Panc1 (cell line): Measurements from ENCODE around the gene PLCH1. TPM values are rescaled to one million over a fixed set of nuclear protein-coding genes. Genes with fewer than 3 reads are reported as not detected.

Source experiments
- ATAC-seq: fragments of 200-7000 bp; cut with Tn5 transposase; 2 replicates; pipeline ENCODE4 v1.9.1; 2020; ENCODE audit warnings: mild to moderate bottlenecking, moderate library complexity
- BruUV-seq: library from RNA; stranded (reverse); fragments of 400-500 nt; replicated peaks from 2 replicates; lab custom pipeline; 2021; lab: Mats Ljungman, UMichigan
- CTCF ChIA-PET: fragments of 300-600 bp; sonication (Branson Sonifier 250); formaldehyde crosslinking; loops from one replicate; lab custom pipeline; 2022; ENCODE audit warnings: antibody characterized with exemption; lab: Charles Lee
- POLR2A ChIA-PET: fragments of 300-600 bp; sonication (Branson Sonifier 250); formaldehyde crosslinking; loops from one replicate; lab custom pipeline; 2022; ENCODE audit warnings: antibody characterized with exemption; lab: Charles Lee
- DNase-seq: peaks from one replicate; pipeline ENCODE4 v3.0.0-alpha.2; 2010; ENCODE audit warnings: low read depth, low spot score
- H3K27ac ChIP-seq: 2 replicates; pipeline ENCODE4 v1.5.1; 2011; ENCODE audit warnings: mild to moderate bottlenecking, low read length, inconsistent platforms
- H3K27me3 ChIP-seq: fragments of 200-500 bp; sonication (Bioruptor generic); 2 replicates; pipeline ENCODE4 v1.6.0; 2014; ENCODE audit warnings: low read length, inconsistent platforms; ENCODE audit not compliant: control insufficient read depth, insufficient read depth
- H3K36me3 ChIP-seq: fragments of 200-500 bp; sonication (Bioruptor generic); 2 replicates; pipeline ENCODE4 v1.5.1; 2014; ENCODE audit warnings: inconsistent platforms, mild to moderate bottlenecking, low read length, moderate library complexity; ENCODE audit not compliant: control insufficient read depth, insufficient read depth
- H3K4me1 ChIP-seq: 2 replicates; pipeline ENCODE4 v1.5.1; 2011; ENCODE audit warnings: inconsistent platforms, mild to moderate bottlenecking, low read length, moderate library complexity; ENCODE audit not compliant: control insufficient read depth, insufficient read depth
- H3K4me3 ChIP-seq, 2 experiments: 2 replicates each; pipeline ENCODE4 v1.5.1; 2011 to 2012; ENCODE audit warnings: low read depth in 2 of 2, low read length in 2 of 2, mild to moderate bottlenecking in 2 of 2, inconsistent platforms in 1 of 2, moderate library complexity in 1 of 2
- H3K9me3 ChIP-seq: fragments of 200-500 bp; sonication (Bioruptor generic); 2 replicates; pipeline ENCODE4 v1.5.1; 2014; ENCODE audit warnings: low read depth, mild to moderate bottlenecking, inconsistent platforms, low read length, moderate library complexity; ENCODE audit not compliant: control insufficient read depth, insufficient read depth
- POLR2AphosphoS5 ChIP-seq: IDR thresholded peaks from 2 replicates; pipeline ENCODE4 v1.6.1; 2012; ENCODE audit warnings: mild to moderate bottlenecking, low read depth, low read length, moderate library complexity
- REST ChIP-seq, 2 experiments: IDR thresholded peaks; 2 replicates each; pipeline ENCODE4 v1.6.1; 2011 to 2012; ENCODE audit warnings: low read depth in 2 of 2, control low read depth in 1 of 2, low read length in 1 of 2, mild to moderate bottlenecking in 1 of 2, moderate library complexity in 1 of 2; ENCODE audit not compliant: insufficient read depth in 1 of 2
- SIN3A ChIP-seq: IDR thresholded peaks from 2 replicates; pipeline ENCODE4 v1.6.1; 2012; ENCODE audit warnings: low read depth, mild to moderate bottlenecking, low read length, moderate library complexity, borderline replicate concordance; ENCODE audit not compliant: insufficient read depth
- TCF7L2 ChIP-seq: IDR thresholded peaks from 2 replicates; pipeline ENCODE4 v1.6.1; 2011; ENCODE audit warnings: mild to moderate bottlenecking, low read depth, low read length, inconsistent platforms
- in situ Hi-C: cut with HindIII; loops from 2 replicates; pipeline ENCODE4 v1.10.0; 2016; ENCODE audit warnings: low sequenced_read_pairs, low pct_unique_long_range_greater_than_20kb
- intact Hi-C: fragments of 100-400 bp; cut with micrococcal nuclease; formaldehyde crosslinking; loops from one replicate; pipeline ENCODE4 v1.10.0; 2022; ENCODE audit not compliant: unreplicated experiment
- total RNA-seq: library from RNA; stranded (reverse); gene quantifications from one replicate; pipeline ENCODE4 v1.2.1, GENCODE V29; 2021; ENCODE audit not compliant: unreplicated experiment
- TF ChIP-seq, protein P1 (sequence below): fragments of 450-650 bp; IDR thresholded peaks from 2 replicates; pipeline ENCODE4 v1.5.1; 2017; ENCODE audit warnings: mild to moderate bottlenecking

The PLCH1 gene
- total RNA-seq, 1 experiment from 2014 or later: 0.03 TPM

DNA sequence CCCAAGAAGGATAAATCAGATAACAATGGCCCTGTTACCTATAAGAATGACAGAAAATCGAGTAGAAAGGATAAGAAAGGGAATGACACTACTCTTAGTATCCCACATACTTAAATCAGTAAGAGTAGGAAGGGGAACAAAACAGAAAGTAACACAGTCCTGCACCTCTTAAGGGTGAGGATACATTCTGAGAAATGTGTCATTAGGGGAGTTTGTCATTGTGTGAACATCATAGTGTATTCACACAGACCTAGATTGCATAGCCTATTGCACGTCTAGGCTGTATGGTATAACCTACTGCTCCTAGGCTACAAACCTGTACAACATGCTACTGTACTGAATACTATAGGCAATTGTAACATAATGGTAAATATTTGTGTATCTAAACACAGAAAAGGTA lies 142.6 kb downstream of the PLCH1 start:
- ATAC-seq (no peak), DNase-seq (no peak)
- in situ Hi-C loops: no loop called here
- H3K4me1 ChIP-seq: no peaks in the 10 kb centered on the region
- POLR2A ChIA-PET: no interaction called here
- intact Hi-C loops: no loop called here
- no peak overlapping the region for H3K27ac ChIP-seq
- no peaks in the 10 kb centered on the region for H3K36me3 ChIP-seq
- H3K27me3 ChIP-seq: no peaks in the 10 kb centered on the region
- BruUV-seq: no TSS peak
- no peak overlapping the region for H3K4me3 ChIP-seq
- no peaks in the 10 kb centered on the region for H3K9me3 ChIP-seq
- TF ChIP-seq TCF7L2: no peak
- TF ChIP-seq, protein P1, sequence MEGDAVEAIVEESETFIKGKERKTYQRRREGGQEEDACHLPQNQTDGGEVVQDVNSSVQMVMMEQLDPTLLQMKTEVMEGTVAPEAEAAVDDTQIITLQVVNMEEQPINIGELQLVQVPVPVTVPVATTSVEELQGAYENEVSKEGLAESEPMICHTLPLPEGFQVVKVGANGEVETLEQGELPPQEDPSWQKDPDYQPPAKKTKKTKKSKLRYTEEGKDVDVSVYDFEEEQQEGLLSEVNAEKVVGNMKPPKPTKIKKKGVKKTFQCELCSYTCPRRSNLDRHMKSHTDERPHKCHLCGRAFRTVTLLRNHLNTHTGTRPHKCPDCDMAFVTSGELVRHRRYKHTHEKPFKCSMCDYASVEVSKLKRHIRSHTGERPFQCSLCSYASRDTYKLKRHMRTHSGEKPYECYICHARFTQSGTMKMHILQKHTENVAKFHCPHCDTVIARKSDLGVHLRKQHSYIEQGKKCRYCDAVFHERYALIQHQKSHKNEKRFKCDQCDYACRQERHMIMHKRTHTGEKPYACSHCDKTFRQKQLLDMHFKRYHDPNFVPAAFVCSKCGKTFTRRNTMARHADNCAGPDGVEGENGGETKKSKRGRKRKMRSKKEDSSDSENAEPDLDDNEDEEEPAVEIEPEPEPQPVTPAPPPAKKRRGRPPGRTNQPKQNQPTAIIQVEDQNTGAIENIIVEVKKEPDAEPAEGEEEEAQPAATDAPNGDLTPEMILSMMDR: no peak
- no peak for TF ChIP-seq REST (IDR thresholded peaks at IDR 0.05; ENCODE audit: insufficient read depth in 1 of 2, low read depth in 2 of 2, low read length in 1 of 2)
- no peak for TF ChIP-seq POLR2AphosphoS5
- TF ChIP-seq SIN3A: no peak
- CTCF ChIA-PET: no interaction called here

- Histone ChIP-seq H3K9me3 (no peaks in the 10 kb centered on the region), H3K27me3 (no peaks in the 10 kb centered on the region), H3K27ac (no peak overlapping the region), H3K4me3 (no peak overlapping the region), H3K36me3 (no peaks in the 10 kb centered on the region), H3K4me1 (no peaks in the 10 kb centered on the region)
- DNase-seq (no peak), ATAC-seq (no peak)
- ChIA-PET POLR2A (no interaction called here), CTCF (no interaction called here)
- intact Hi-C loops (no loop called here), in situ Hi-C loops (no loop called here)
- BruUV-seq: no TSS peak
- TF ChIP-seq POLR2AphosphoS5: no peak
- no peak for TF ChIP-seq TCF7L2
- TF ChIP-seq SIN3A: no peak
- TF ChIP-seq, protein P1: no peak
These were observed 146.2 kb downstream of the PLCH1 start for GRCh38 chr3:155598671-155599070.
